HepG2 (cell line): ENCODE measurements around the gene AMBRA1. TPM values are rescaled to one million over a fixed set of nuclear protein-coding genes. Genes with fewer than 3 reads are reported as not detected.

Source experiments
- ATAC-seq: fragments of 200-7000 bp; cut with Tn5 transposase; 3 replicates; pipeline ENCODE4 v1.9.1; 2020; ENCODE audit warnings: mild to moderate bottlenecking, moderate library complexity
- BruUV-seq: library from RNA; stranded (reverse); fragments of 400-500 nt; replicated peaks from 2 replicates; lab custom pipeline; 2021; lab: Mats Ljungman, UMichigan
- CTCF ChIA-PET: fragments of 300-600 bp; formaldehyde crosslinking; extraction: SDS; loops from one replicate; lab custom pipeline; 2021; ENCODE audit warnings: low total read pairs, inconsistent platforms, low intra/inter-chr PET ratio; lab: Yijun Ruan, JAX
- POLR2A ChIA-PET: fragments of 350-600 bp; sonication (Branson Sonifier 250); formaldehyde crosslinking; loops from one replicate; lab custom pipeline; 2020; ENCODE audit warnings: antibody characterized with exemption, inconsistent platforms; lab: Yijun Ruan, JAX
- DNase-seq: peaks from one replicate; pipeline ENCODE4 v3.0.0-alpha.2; 2015; ENCODE audit warnings: low spot score
- FAIRE-seq: peaks from 3 replicates; lab custom pipeline; 2011; peaks lifted over from hg19 to GRCh38; lab: Jason Lieb, UNC
- H2AFZ ChIP-seq: one replicate; pipeline ENCODE4 v1.6.1; 2011; ENCODE audit warnings: low read length, inconsistent platforms
- H3K27ac ChIP-seq: fragments of 300-600 bp; 3 replicates; pipeline ENCODE4 v1.8.0; 2011; ENCODE audit warnings: mixed run types, mild to moderate bottlenecking, mixed read lengths, low read length, inconsistent platforms; ENCODE audit not compliant: insufficient read depth; ENCODE audit errors: extremely low read length
- H3K27me3 ChIP-seq, 2 experiments: fragments of 200-600 bp in 1 of 2; 2 replicates in 1 of 2; 3 replicates in 1 of 2; pipeline versions ENCODE4 v1.6.0 to v1.8.0; 2011; ENCODE audit warnings: low read length in 2 of 2, mild to moderate bottlenecking in 2 of 2, moderate library complexity in 2 of 2, inconsistent platforms in 1 of 2; ENCODE audit not compliant: insufficient read depth in 2 of 2, control insufficient read depth in 1 of 2
- H3K36me3 ChIP-seq, 2 experiments: fragments of 200-600 bp in 1 of 2; replicated peaks in 1 of 2; 2 replicates in 1 of 2; 3 replicates in 1 of 2; pipeline versions ENCODE4 v1.5.1 to v1.8.0; 2011; ENCODE audit warnings: low read length in 2 of 2, inconsistent platforms in 1 of 2; ENCODE audit not compliant: insufficient read depth in 2 of 2, control insufficient read depth in 1 of 2
- H3K4me1 ChIP-seq: 2 replicates; pipeline ENCODE4 v1.5.1; 2012; ENCODE audit warnings: low read length, inconsistent platforms; ENCODE audit not compliant: insufficient read depth
- H3K4me2 ChIP-seq: 2 replicates; pipeline ENCODE4 v1.6.0; 2011; ENCODE audit warnings: low read depth, low read length, inconsistent platforms
- H3K4me3 ChIP-seq, 3 experiments: fragments of 200-600 bp in 1 of 3; sonication (generic), shearing (Covaris generic) in 1 of 3; replicated peaks in 1 of 3; 2 replicates each; pipeline ENCODE4 v1.5.1; 2011 to 2016; ENCODE audit warnings: low read length in 3 of 3, inconsistent platforms in 2 of 3, low read depth in 2 of 3, mild to moderate bottlenecking in 2 of 3, control low read depth in 1 of 3, mixed read lengths in 1 of 3; ENCODE audit not compliant: insufficient read depth in 1 of 3
- H3K79me2 ChIP-seq: one replicate; pipeline ENCODE4 v1.6.1; 2011; ENCODE audit warnings: low read length, inconsistent platforms; ENCODE audit not compliant: insufficient read depth
- H3K9ac ChIP-seq: 2 replicates; pipeline ENCODE4 v1.6.0; 2011; ENCODE audit warnings: mild to moderate bottlenecking, low read depth, low read length, inconsistent platforms; ENCODE audit not compliant: insufficient read depth
- H3K9me3 ChIP-seq: 2 replicates; pipeline ENCODE4 v1.5.1; 2012; ENCODE audit warnings: mild to moderate bottlenecking, low read length
- H4K20me1 ChIP-seq: 2 replicates; pipeline ENCODE4 v1.6.0; 2011; ENCODE audit warnings: inconsistent platforms, mild to moderate bottlenecking, low read length, moderate library complexity; ENCODE audit not compliant: insufficient read depth
- RFX5 ChIP-seq: IDR thresholded peaks from 2 replicates; pipeline ENCODE4 v1.6.1; 2011; ENCODE audit warnings: low read depth, low read length, improper control_type of control experiment
- SAP130 ChIP-seq: IDR thresholded peaks from 2 replicates; pipeline ENCODE4 v1.6.1; 2016; ENCODE audit warnings: low read depth
- STAG1 ChIP-seq: sonication (generic); formaldehyde crosslinking; IDR thresholded peaks from 2 replicates; pipeline ENCODE4 v1.4.0; 2020; ENCODE audit warnings: missing genetic modification reagents
- TMF1 ChIP-seq: sonication (generic); formaldehyde crosslinking; IDR thresholded peaks from 2 replicates; pipeline ENCODE4 v1.8.1; 2022; ENCODE audit warnings: low read depth, missing genetic modification reagents
- TSC22D2 ChIP-seq: sonication (generic); formaldehyde crosslinking; IDR thresholded peaks from 2 replicates; pipeline ENCODE4 v1.5.1; 2020; ENCODE audit warnings: missing genetic modification reagents, mild to moderate bottlenecking, borderline replicate concordance
- ZFX ChIP-seq: sonication (generic); formaldehyde crosslinking; IDR thresholded peaks from 2 replicates; pipeline ENCODE4 v1.4.0; 2020; ENCODE audit warnings: mild to moderate bottlenecking, low read depth, missing genetic modification reagents, moderate library complexity
- ZNF205 ChIP-seq: IDR thresholded peaks from 2 replicates; pipeline ENCODE4 v1.6.1; 2018; ENCODE audit warnings: missing biosample characterization, missing genetic modification reagents
- ZNF772 ChIP-seq: sonication (generic); formaldehyde crosslinking; IDR thresholded peaks from 2 replicates; pipeline ENCODE4 v1.5.0; 2020; ENCODE audit warnings: mild to moderate bottlenecking, missing genetic modification reagents
- WGBS: methylation state at CpG from one replicate; pipeline ENCODE4 v1.1.6; 2017; ENCODE audit warnings: low lambda C conversion rate; 5-methylcytosine and 5-hydroxymethylcytosine counted together
- in situ Hi-C: cut with HindIII; loops from 2 replicates; pipeline ENCODE4 v1.10.0; 2017; ENCODE audit warnings: low pct_unique_long_range_greater_than_20kb; ENCODE audit not compliant: extremely low pct_ligation_motif_present
- intact Hi-C: fragments of 100-400 bp; cut with micrococcal nuclease; formaldehyde crosslinking; loops from one replicate; pipeline ENCODE4 v1.10.0; 2022; ENCODE audit not compliant: unreplicated experiment
- polyA plus RNA-seq, 8 experiments: library from polyadenylated mRNA; depleted of rRNA in 3 of 8; stranded (reverse) in 7 of 8; unstranded in 1 of 8; fragments of >200 nt; fragmentation: Illumina TruSeq in 4 of 8; extraction: Trizol in 4 of 8; gene quantifications; 2 replicates each; pipeline versions ENCODE4 v1.2.1 to v1.2.3, GENCODE V29; 2011 to 2016; ENCODE audit warnings: low read depth in 4 of 8, missing spikeins in 1 of 8, mixed read lengths in 1 of 8; ENCODE audit not compliant: insufficient read depth in 1 of 8
- total RNA-seq, 5 experiments: library from RNA; depleted of rRNA; stranded (reverse); fragments of >200 nt; fragmentation: Illumina TruSeq; extraction: Trizol; gene quantifications; 2 replicates each; pipeline ENCODE4 v1.2.3, GENCODE V29; 2016; ENCODE audit warnings: low read depth in 1 of 5
- TF ChIP-seq, protein P1 (sequence below): sonication (generic); formaldehyde crosslinking; IDR thresholded peaks from 2 replicates; pipeline ENCODE4 v1.5.0; 2020; ENCODE audit warnings: mild to moderate bottlenecking, missing genetic modification reagents, borderline replicate concordance
- TF ChIP-seq, protein P2 (sequence below): sonication (generic); formaldehyde crosslinking; IDR thresholded peaks from 2 replicates; pipeline ENCODE4 v1.8.1; 2022; ENCODE audit warnings: low read depth, mild to moderate bottlenecking, missing genetic modification reagents
- TF ChIP-seq, protein P3 (sequence below): sonication (generic); formaldehyde crosslinking; IDR thresholded peaks from 2 replicates; pipeline ENCODE4 v1.9.0; 2021; ENCODE audit warnings: missing genetic modification reagents, mild to moderate bottlenecking, borderline replicate concordance
- TF ChIP-seq, protein P4 (sequence below): sonication (generic); formaldehyde crosslinking; IDR thresholded peaks from 2 replicates; pipeline ENCODE4 v1.8.0; 2022; ENCODE audit warnings: mild to moderate bottlenecking, missing genetic modification reagents; ENCODE audit not compliant: insufficient replicate concordance

The AMBRA1 gene
- total and polyA plus RNA-seq, 2 of the 13 experiments (the other 11 are each of a cell fraction or from before 2014, with no cell fraction given) = 15.7 to 26.0 TPM

- ATAC-seq = peak; percentile 86
- Histone ChIP-seq H3K4me2 (no peak overlapping the region), H3K9ac (no peak overlapping the region), H3K4me3 (no peak overlapping the region), H3K79me2 (no peaks in the 10 kb centered on the region), H3K27me3 (no peaks in the 10 kb centered on the region), H4K20me1 (no peaks in the 10 kb centered on the region), H2AFZ (no peak overlapping the region), H3K36me3 (peaks cover 1 to 14% of the 10 kb centered on the region in 2 experiments; a peak in 2 of 5 replicates), H3K9me3 (no peaks in the 10 kb centered on the region), H3K27ac (no peak overlapping the region), H3K4me1 (peaks cover 15% of the 10 kb centered on the region)
- intact Hi-C loops = loop anchor here (1.0 kb wide), 1 partner anchor 169 kb away; no protein-coding TSS in a partner anchor
- in situ Hi-C loops = no loop called here
- POLR2A ChIA-PET = no interaction called here
- BruUV-seq = no TSS peak
- peak; percentile 74 for FAIRE-seq
- CTCF ChIA-PET = interaction anchor here (1.9 kb wide), 1 partner anchor 168 kb away, joined by 11 read pairs; no protein-coding TSS in a partner anchor
- WGBS = 85% methylated on average over 11 of the region's 25 CpGs
- peak; percentile 70 for DNase-seq
- TF ChIP-seq ZFX = peak; percentile 55; the same call in 1 of the 2 replicates
- no peak for TF ChIP-seq TMF1
- TF ChIP-seq, protein P1, sequence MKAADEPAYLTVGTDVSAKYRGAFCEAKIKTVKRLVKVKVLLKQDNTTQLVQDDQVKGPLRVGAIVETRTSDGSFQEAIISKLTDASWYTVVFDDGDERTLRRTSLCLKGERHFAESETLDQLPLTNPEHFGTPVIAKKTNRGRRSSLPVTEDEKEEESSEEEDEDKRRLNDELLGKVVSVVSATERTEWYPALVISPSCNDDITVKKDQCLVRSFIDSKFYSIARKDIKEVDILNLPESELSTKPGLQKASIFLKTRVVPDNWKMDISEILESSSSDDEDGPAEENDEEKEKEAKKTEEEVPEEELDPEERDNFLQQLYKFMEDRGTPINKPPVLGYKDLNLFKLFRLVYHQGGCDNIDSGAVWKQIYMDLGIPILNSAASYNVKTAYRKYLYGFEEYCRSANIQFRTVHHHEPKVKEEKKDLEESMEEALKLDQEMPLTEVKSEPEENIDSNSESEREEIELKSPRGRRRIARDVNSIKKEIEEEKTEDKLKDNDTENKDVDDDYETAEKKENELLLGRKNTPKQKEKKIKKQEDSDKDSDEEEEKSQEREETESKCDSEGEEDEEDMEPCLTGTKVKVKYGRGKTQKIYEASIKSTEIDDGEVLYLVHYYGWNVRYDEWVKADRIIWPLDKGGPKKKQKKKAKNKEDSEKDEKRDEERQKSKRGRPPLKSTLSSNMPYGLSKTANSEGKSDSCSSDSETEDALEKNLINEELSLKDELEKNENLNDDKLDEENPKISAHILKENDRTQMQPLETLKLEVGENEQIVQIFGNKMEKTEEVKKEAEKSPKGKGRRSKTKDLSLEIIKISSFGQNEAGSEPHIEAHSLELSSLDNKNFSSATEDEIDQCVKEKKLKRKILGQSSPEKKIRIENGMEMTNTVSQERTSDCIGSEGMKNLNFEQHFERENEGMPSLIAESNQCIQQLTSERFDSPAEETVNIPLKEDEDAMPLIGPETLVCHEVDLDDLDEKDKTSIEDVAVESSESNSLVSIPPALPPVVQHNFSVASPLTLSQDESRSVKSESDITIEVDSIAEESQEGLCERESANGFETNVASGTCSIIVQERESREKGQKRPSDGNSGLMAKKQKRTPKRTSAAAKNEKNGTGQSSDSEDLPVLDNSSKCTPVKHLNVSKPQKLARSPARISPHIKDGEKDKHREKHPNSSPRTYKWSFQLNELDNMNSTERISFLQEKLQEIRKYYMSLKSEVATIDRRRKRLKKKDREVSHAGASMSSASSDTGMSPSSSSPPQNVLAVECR (CRISPR knock-in tag) = peak; percentile 43; the same call in 1 of the 2 replicates
- TF ChIP-seq ZNF772 = peak; percentile 39; the same call in 1 of the 2 replicates
- TF ChIP-seq, protein P2, sequence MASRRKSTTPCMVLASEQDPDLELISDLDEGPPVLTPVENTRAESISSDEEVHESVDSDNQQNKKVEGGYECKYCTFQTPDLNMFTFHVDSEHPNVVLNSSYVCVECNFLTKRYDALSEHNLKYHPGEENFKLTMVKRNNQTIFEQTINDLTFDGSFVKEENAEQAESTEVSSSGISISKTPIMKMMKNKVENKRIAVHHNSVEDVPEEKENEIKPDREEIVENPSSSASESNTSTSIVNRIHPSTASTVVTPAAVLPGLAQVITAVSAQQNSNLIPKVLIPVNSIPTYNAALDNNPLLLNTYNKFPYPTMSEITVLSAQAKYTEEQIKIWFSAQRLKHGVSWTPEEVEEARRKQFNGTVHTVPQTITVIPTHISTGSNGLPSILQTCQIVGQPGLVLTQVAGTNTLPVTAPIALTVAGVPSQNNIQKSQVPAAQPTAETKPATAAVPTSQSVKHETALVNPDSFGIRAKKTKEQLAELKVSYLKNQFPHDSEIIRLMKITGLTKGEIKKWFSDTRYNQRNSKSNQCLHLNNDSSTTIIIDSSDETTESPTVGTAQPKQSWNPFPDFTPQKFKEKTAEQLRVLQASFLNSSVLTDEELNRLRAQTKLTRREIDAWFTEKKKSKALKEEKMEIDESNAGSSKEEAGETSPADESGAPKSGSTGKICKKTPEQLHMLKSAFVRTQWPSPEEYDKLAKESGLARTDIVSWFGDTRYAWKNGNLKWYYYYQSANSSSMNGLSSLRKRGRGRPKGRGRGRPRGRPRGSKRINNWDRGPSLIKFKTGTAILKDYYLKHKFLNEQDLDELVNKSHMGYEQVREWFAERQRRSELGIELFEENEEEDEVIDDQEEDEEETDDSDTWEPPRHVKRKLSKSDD (CRISPR knock-in tag) = 0 out of 2 replicates have a peak, but pooled peaks have one; percentile 18
- TF ChIP-seq, protein P3, sequence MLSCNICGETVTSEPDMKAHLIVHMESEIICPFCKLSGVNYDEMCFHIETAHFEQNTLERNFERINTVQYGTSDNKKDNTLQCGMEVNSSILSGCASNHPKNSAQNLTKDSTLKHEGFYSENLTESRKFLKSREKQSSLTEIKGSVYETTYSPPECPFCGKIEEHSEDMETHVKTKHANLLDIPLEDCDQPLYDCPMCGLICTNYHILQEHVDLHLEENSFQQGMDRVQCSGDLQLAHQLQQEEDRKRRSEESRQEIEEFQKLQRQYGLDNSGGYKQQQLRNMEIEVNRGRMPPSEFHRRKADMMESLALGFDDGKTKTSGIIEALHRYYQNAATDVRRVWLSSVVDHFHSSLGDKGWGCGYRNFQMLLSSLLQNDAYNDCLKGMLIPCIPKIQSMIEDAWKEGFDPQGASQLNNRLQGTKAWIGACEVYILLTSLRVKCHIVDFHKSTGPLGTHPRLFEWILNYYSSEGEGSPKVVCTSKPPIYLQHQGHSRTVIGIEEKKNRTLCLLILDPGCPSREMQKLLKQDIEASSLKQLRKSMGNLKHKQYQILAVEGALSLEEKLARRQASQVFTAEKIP (CRISPR knock-in tag) = no peak
- no peak for TF ChIP-seq RFX5
- peak; percentile 38; the same call in 1 of the 2 replicates for TF ChIP-seq SAP130 (CRISPR knock-in tag)
- TF ChIP-seq TSC22D2 (CRISPR knock-in tag) = no peak
- TF ChIP-seq, protein P4, sequence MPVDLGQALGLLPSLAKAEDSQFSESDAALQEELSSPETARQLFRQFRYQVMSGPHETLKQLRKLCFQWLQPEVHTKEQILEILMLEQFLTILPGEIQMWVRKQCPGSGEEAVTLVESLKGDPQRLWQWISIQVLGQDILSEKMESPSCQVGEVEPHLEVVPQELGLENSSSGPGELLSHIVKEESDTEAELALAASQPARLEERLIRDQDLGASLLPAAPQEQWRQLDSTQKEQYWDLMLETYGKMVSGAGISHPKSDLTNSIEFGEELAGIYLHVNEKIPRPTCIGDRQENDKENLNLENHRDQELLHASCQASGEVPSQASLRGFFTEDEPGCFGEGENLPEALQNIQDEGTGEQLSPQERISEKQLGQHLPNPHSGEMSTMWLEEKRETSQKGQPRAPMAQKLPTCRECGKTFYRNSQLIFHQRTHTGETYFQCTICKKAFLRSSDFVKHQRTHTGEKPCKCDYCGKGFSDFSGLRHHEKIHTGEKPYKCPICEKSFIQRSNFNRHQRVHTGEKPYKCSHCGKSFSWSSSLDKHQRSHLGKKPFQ (CRISPR knock-in tag) = no peak
- TF ChIP-seq ZNF205 (CRISPR knock-in tag) = no peak
- TF ChIP-seq STAG1 = peak; percentile 61
Observed at GRCh38 chr11:46369458-46370152, 224.2 kb downstream of the AMBRA1 start.
